SK-N-MC (cell line): ENCODE data around the gene LIM2.

Experiments used
- EZH2 ChIP-seq: fragments of 200-600 bp; sonication (generic); IDR thresholded peaks from one replicate; pipeline ENCODE4 v1.6.1; 2017; ENCODE audit warnings: antibody characterized with exemption
- POLR2AphosphoS5 ChIP-seq: IDR thresholded peaks from 2 replicates; pipeline ENCODE4 v1.6.1; 2012; ENCODE audit warnings: mild to moderate bottlenecking, low read depth, low read length, borderline replicate concordance

DNA sequence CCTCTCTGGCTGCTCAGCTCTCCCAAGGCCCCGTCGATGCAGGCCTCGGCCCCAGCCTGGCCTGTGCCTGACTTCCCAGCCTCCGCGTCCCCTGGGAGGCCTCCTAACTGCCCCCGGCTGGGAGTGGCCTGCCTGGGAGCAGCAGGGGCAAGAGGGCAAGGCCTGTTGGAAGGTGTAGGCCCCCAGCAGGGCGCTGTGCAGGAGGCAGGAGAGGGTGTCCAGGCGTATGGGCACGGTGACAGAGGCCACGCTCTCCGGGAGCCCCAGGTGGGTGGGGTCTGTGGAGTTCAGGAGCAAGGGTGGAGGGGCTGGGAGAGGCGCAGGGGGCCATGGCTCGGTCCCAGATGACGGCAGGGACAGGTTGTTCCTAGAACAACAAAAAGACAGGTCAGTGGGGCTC, 1.4 kb upstream of the LIM2 start:
- TF ChIP-seq POLR2AphosphoS5 (no peak), EZH2 (no peak)
